BJ (cell line): ENCODE data around the gene ARVCF. TPM values are rescaled to one million over a fixed set of nuclear protein-coding genes. Genes with fewer than 3 reads are reported as not detected.

ENCODE experiments used
- CTCF ChIA-PET: fragments of 350-600 bp; formaldehyde crosslinking; extraction: SDS; loops from one replicate; lab custom pipeline; 2021; ENCODE audit warnings: antibody characterized with exemption, inconsistent platforms; lab: Yijun Ruan, JAX
- POLR2A ChIA-PET: fragments of 300-600 bp; sonication (Branson Sonifier 250); formaldehyde crosslinking; extraction: SDS; loops from one replicate; lab custom pipeline; 2021; ENCODE audit warnings: antibody characterized with exemption; lab: Charles Lee
- DNase-seq: peaks from one replicate; pipeline ENCODE4 v3.0.0-alpha.2; 2011; ENCODE audit warnings: low read depth
- H3K27me3 ChIP-seq: 2 replicates; pipeline ENCODE4 v1.6.0; 2011; ENCODE audit warnings: low read length; ENCODE audit not compliant: control insufficient read depth, insufficient read depth
- H3K36me3 ChIP-seq: 2 replicates; pipeline ENCODE4 v1.5.1; 2011; ENCODE audit warnings: low read length; ENCODE audit not compliant: control insufficient read depth, insufficient read depth
- H3K4me3 ChIP-seq: 2 replicates; pipeline ENCODE4 v1.5.1; 2011; ENCODE audit warnings: low read depth, mild to moderate bottlenecking, control low read depth, low read length
- polyA plus RNA-seq: library from polyadenylated mRNA; depleted of rRNA; stranded (reverse); fragments of >200 nt; gene quantifications from 2 replicates; pipeline ENCODE4 v1.2.3, GENCODE V29; 2011
- TF ChIP-seq, protein P1 (sequence below): IDR thresholded peaks from 2 replicates; pipeline ENCODE4 v1.5.1; 2011; ENCODE audit warnings: low read depth, mild to moderate bottlenecking, control low read depth, inconsistent platforms, low read length, moderate library complexity; ENCODE audit not compliant: insufficient read depth

The ARVCF gene
- polyA plus RNA-seq, 1 experiment: 3.8 TPM

- H3K36me3 ChIP-seq: peaks cover 44% of the 10 kb centered on the region
- TF ChIP-seq, protein P1, sequence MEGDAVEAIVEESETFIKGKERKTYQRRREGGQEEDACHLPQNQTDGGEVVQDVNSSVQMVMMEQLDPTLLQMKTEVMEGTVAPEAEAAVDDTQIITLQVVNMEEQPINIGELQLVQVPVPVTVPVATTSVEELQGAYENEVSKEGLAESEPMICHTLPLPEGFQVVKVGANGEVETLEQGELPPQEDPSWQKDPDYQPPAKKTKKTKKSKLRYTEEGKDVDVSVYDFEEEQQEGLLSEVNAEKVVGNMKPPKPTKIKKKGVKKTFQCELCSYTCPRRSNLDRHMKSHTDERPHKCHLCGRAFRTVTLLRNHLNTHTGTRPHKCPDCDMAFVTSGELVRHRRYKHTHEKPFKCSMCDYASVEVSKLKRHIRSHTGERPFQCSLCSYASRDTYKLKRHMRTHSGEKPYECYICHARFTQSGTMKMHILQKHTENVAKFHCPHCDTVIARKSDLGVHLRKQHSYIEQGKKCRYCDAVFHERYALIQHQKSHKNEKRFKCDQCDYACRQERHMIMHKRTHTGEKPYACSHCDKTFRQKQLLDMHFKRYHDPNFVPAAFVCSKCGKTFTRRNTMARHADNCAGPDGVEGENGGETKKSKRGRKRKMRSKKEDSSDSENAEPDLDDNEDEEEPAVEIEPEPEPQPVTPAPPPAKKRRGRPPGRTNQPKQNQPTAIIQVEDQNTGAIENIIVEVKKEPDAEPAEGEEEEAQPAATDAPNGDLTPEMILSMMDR: no peak
- H3K27me3 ChIP-seq: no peaks in the 10 kb centered on the region
- ChIA-PET CTCF (interaction anchor here (7.2 kb wide), 1 partner anchor 45 kb away, joined by 97 read pairs; no protein-coding TSS in a partner anchor), POLR2A (no interaction called here)
- DNase-seq: no peak
- H3K4me3 ChIP-seq: no peak overlapping the region
Measured at GRCh38 chr22:19967850-19968449, 48.7 kb downstream of the ARVCF start.

- Histone ChIP-seq H3K4me3 (no peak overlapping the region), H3K36me3 (peaks cover 41% of the 10 kb centered on the region), H3K27me3 (no peaks in the 10 kb centered on the region)
- no peak for DNase-seq
- ChIA-PET POLR2A (no interaction called here), CTCF (interaction anchor here (0.6 to 7.2 kb wide), 5 partner anchors 14 to 237 kb away, joined by 3 to 97 read pairs (median 5); no protein-coding TSS in a partner anchor)
- TF ChIP-seq, protein P1: no peak
Measured at GRCh38 chr22:19966908-19967750, 49.5 kb downstream of the ARVCF start.

DNA sequence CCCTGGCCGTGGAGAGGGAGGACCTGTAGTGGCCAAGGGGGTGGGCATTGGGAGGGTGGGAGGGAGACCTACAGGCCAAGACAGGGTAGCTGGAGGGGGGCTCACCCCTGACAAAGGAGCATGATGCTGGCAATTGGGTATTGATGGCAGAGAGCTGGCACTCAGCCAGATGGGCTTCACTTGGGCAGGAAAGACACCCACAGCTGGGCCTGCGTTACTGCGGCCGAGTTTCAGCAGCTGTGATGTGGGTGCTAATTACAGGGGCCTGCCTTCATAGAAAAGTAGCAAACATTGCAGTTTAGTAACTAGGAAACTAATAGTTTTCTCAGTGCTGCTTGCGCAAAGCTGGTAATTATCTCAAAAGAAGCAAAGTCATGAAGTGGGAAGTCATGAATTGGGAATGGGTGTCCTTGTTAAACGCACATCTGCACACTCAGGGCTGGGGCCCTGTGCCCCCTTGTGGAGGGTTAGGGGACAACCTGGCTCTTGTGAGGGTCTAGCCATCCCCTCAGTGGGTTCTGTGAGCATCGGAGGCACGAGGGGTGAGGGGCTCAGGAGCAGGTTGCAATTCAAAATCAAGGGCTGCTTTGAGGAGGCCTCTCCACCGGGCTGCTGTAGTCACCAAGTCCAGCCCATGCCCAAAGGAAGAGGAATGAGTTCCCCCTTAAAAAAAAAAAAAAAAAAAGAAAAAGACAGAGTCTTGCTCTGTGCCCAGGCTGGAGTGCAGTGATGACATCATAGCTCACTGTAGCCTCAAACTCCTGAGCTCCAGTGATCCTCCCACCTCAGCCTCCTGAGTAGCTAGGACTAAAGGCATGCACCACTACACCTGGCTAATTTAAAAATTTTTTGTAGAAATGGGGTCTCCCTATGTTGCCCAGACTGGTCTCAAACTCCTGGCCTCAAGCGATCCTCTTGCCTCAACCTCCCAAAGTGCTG is 50.6 kb downstream of the ARVCF start:
- CTCF ChIA-PET: interaction anchor here (0.8 to 7.2 kb wide), 10 partner anchors 8 to 55 kb away, joined by 3 to 97 read pairs (median 4); partner anchors contain the start of gene TANGO2

DNA sequence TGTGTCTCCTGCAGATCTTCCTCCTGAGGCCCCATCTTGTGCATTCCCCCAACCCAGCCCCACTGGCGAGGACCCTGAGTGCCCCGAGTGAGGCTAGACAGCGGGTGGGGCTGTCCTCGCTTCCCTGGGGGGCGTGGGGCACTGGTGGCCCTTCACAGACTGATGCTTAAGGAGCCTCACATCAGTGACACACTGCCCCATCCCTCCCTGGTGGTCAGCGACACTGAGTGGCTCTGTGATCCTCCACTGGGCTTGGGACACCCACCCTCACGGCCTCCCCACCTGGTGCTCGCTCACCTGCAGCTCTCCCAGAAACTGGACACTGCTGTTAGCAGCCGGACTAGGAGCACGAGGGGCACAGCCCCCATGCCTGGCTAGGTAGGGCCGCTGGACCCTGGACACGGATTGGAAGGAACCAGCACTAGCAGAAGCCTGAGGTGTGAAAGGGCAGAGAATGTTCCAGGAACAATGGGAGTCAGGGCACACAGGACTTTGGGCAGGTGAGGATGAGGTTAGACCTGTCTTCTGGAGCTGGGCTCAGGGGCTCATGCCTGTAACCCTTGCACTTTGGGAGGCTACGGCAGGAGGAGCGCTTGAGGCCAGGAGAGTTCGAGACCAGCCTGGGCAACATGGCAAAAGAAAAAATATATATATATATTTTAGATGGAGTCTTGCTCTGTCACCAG is 51.8 kb downstream of the ARVCF start:
- DNase-seq: no peak
- ChIA-PET CTCF (interaction anchor here (1.0 to 1.8 kb wide), 6 partner anchors 9 to 164 kb away, joined by 3 to 5 read pairs (median 4); partner anchors contain the start of gene TANGO2), POLR2A (no interaction called here)
- peaks cover 39% of the 10 kb centered on the region for H3K36me3 ChIP-seq
- no peaks in the 10 kb centered on the region for H3K27me3 ChIP-seq
- H3K4me3 ChIP-seq: no peak overlapping the region
- TF ChIP-seq, protein P1: no peak

More for the DNA sequence above, 50.6 kb downstream of the ARVCF start:
- POLR2A ChIA-PET: no interaction called here
- H3K36me3 ChIP-seq: peaks cover 42% of the 10 kb centered on the region
- H3K27me3 ChIP-seq: no peaks in the 10 kb centered on the region
- TF ChIP-seq, protein P1: peak; percentile 48
- H3K4me3 ChIP-seq: no peak overlapping the region
- DNase-seq: no peak
